HG03432 (cell line): Measurements from ENCODE around the gene FGFRL1.
"Not testable (repeated sequence)": the region's sequence is repeated elsewhere in the genome, so short reads cannot be mapped to it uniquely, and the experiment has no call there.

Source experiments
- ATAC-seq: cut with Tn5 transposase; IDR thresholded peaks from one replicate; pipeline ENCODE4 v1.9.1; 2021; ENCODE audit warnings: mild to moderate bottlenecking, moderate library complexity; ENCODE audit not compliant: unreplicated experiment

The FGFRL1 gene

GRCh38 chr4:1048773-1049590, 37.6 kb downstream of the FGFRL1 start:
- ATAC-seq, result no peak

DNA sequence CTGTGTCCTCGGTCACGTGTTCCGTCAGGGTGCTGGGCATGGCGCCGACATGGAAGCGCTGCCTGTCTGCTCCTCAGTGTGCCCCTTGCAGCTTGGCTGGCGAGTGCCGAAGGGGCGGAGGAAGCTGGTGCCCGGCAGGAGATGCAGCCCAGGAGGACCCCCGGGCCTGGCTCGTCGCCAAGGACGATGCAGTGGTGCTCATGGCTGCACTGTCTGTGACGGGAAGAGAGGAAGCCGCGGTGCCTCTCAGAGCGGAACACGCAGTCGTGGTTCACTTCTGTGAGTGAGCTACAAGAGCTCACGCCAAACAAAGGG, 38.1 kb downstream of the FGFRL1 start:
- ATAC-seq, result no peak

- no peak for ATAC-seq
Measured at GRCh38 chr4:1050486-1051213, 39.2 kb downstream of the FGFRL1 start.

- ATAC-seq, result no peak
Measured at GRCh38 chr4:1051472-1051871, 40.0 kb downstream of the FGFRL1 start.

DNA sequence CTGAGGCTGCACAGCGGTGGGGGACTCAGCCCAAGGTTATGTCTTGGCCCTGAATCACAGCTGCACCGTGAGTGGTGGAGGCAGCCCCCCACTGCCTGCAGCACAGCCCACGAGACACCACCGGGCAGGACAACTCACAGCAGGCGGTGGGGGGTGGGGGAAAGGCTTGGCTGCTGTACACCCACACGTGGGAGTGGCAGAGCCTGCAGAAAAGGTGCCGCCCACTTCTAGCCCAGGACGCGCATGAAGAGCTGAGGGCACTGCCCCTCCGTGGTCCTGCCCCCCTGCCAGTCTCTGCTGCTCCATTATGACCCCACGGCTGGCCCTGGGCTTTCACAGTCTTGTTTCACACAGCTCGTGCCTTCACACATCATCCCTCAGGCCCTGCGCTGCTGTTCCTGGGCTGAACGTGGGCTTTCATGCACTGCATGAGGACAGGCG, 40.8 kb downstream of the FGFRL1 start:
- no peak for ATAC-seq

DNA sequence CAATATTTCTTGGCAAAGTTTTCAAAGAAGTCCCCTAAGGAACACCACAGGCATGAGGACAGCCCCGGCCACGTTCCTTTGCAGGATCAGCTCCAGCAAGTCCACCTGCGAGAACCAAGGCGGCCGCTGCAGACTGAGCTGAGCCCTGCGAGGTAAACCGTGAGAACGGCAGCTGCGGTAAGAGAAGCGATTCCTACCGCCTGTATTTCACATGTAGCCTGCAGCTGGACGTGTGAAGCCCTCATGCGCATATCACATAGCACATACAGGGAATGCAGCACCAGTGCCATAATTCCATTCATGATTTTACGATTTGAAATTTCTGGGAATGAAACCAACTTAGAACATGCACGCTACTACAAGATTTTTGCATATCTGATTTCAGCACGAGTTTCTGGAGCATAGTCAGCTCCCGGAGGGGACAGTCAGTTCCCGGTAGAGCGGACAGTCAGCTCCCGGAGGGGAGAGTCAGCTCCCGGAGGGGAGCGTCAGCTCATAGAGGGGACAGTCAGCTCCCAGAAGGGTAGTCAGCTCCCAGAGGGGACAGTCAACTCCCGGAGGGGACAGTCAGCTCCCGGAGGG, 41.7 kb downstream of the FGFRL1 start:
- ATAC-seq, result no peak

GRCh38 chr4:1053891-1054290, 42.5 kb downstream of the FGFRL1 start:
- not testable (repeated sequence) for ATAC-seq

GRCh38 chr4:1054696-1055242, 43.3 kb downstream of the FGFRL1 start:
- not testable (repeated sequence) for ATAC-seq

- not testable (repeated sequence) for ATAC-seq
Measured at GRCh38 chr4:1055243-1055701, 43.8 kb downstream of the FGFRL1 start.

GRCh38 chr4:1055721-1056590, 44.5 kb downstream of the FGFRL1 start:
- ATAC-seq, result no peak

GRCh38 chr4:1056671-1057402, 45.4 kb downstream of the FGFRL1 start:
- ATAC-seq, result no peak

DNA sequence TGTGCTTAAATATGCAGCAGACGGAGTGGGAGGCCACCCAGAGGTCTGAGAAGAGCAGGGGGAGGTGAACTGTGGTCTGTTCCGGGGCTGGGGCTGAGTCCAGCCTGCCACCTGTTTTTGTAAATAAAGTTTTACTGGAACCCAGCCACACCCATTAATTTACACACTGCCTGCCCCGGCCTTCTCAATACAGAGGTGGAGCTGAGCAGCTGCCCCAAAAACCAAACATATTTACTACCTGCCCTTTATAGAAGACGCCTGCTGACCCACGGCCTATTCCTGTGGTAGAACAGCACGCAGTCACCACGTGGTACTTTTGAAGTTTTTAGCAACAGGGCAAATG, 45.9 kb downstream of the FGFRL1 start:
- ATAC-seq, result no peak

- no peak for ATAC-seq
Measured at GRCh38 chr4:1058198-1058996, 47.0 kb downstream of the FGFRL1 start.

DNA sequence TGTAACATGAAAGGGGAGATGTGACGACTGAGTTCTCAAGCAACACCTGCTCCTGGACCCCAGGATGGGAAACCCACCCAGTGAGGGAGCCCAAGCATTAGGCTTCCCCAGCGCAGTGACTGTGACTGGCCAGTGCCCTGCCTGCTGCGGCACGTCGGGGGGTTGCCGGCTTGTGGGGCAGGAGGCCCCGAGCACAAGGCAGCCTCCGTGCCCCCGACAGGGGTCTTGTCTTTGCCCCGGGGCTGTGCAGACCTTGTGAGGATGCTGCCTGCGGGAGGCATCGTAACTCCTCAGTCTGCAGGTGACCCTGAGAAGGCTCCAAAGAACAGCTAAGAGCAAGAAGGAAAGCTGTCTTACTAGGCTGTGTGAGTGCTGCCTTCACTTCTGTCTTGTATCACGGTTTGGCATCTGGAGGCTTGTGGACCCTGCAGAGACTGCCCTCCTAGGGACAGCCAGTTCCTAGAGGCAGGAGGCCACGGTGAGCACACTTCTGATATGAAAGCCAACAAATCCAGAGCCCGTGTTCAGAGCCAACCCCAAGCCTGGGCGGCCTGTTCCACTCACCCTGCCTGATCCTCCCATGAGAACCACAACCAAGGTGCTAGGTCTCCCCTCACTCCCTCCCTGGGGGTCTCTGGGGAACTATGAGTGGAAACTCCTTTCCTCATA, 47.7 kb downstream of the FGFRL1 start:
- no peak for ATAC-seq

- no peak for ATAC-seq
Measured at GRCh38 chr4:1060121-1060520, 48.7 kb downstream of the FGFRL1 start.

GRCh38 chr4:1060621-1061020, 49.2 kb downstream of the FGFRL1 start:
- no peak for ATAC-seq

GRCh38 chr4:1061056-1061700, 49.8 kb downstream of the FGFRL1 start:
- ATAC-seq, result no peak

DNA sequence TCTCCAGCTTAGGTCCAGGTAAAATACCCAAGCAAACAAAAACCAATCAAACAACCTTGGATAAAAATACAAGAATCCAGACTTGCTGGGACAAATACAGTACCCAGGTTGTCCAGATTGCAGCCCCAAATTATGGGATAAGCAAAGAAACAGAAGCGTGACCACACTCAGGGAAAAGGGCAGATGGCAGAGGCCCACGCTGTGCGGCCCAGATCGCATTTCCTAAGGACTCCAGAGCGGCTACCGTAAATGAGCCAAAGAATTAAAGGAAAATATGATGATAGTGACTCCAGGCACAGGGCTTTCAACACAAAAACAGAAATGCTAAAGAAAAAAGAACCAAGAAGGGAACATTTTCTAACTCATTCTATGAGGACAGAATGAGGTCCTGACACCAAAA, 50.3 kb downstream of the FGFRL1 start:
- ATAC-seq, result no peak
